H1 (cell line): ENCODE results near the gene GLRB. TPM values are rescaled to one million over a fixed set of nuclear protein-coding genes. Genes with fewer than 3 reads are reported as not detected.

Experiments
- ATF2 ChIP-seq: IDR thresholded peaks from 2 replicates; pipeline ENCODE4 v1.6.1; 2012; ENCODE audit warnings: low read length, inconsistent platforms
- BACH1 ChIP-seq: IDR thresholded peaks from 2 replicates; pipeline ENCODE4 v1.6.1; 2012; ENCODE audit warnings: low read length, improper control_type of control experiment
- CTCF ChIP-seq, 3 experiments: IDR thresholded peaks; 1 replicate in 2 of 3; 2 replicates in 1 of 3; pipeline versions ENCODE4 v1.5.1 to v1.6.1; 2011; ENCODE audit warnings: low read length in 3 of 3, mild to moderate bottlenecking in 3 of 3, inconsistent platforms in 2 of 3, low read depth in 1 of 3, moderate library complexity in 1 of 3; ENCODE audit not compliant: insufficient read depth in 1 of 3; ENCODE audit errors: control extremely low read depth in 1 of 3
- EP300 ChIP-seq, 2 experiments: IDR thresholded peaks; 1 replicate in 1 of 2; 2 replicates in 1 of 2; pipeline ENCODE4 v1.6.1; 2011 to 2012; ENCODE audit warnings: low read depth in 2 of 2, low read length in 2 of 2, mild to moderate bottlenecking in 2 of 2, borderline replicate concordance in 1 of 2, inconsistent platforms in 1 of 2, moderate library complexity in 1 of 2
- HDAC6 ChIP-seq: IDR thresholded peaks from one replicate; pipeline ENCODE4 v1.7.1; 2012; ENCODE audit warnings: low read depth, mild to moderate bottlenecking, inconsistent platforms, low read length, moderate library complexity
- SP2 ChIP-seq: IDR thresholded peaks from 2 replicates; pipeline ENCODE4 v1.6.1; 2012; ENCODE audit warnings: mild to moderate bottlenecking, low read length, inconsistent platforms
- TAF1 ChIP-seq: IDR thresholded peaks from 2 replicates; pipeline ENCODE4 v1.6.1; 2011; ENCODE audit warnings: mild to moderate bottlenecking, low read depth, low read length
- TBP ChIP-seq: IDR thresholded peaks from 2 replicates; pipeline ENCODE4 v1.6.1; 2011; ENCODE audit warnings: low read depth, low read length, improper control_type of control experiment
- USF2 ChIP-seq: IDR thresholded peaks from 2 replicates; pipeline ENCODE4 v1.6.1; 2011; ENCODE audit warnings: low read length, improper control_type of control experiment
- polyA plus RNA-seq, 7 experiments: library from polyadenylated mRNA; depleted of rRNA in 3 of 7; stranded (reverse) in 5 of 7; unstranded in 2 of 7; fragments of >200 nt in 5 of 7; fragments of 200-250 nt in 2 of 7; gene quantifications; 1 replicate in 5 of 7; 2 replicates in 1 of 7; 4 replicates in 1 of 7; pipeline versions ENCODE4 v1.2.1 to v1.2.3, GENCODE V29; 2011 to 2013; ENCODE audit warnings: missing spikeins in 2 of 7, mixed read lengths in 2 of 7
- total RNA-seq: library from RNA; stranded (reverse); fragmentation: NEBNext Ultra II Directional; extraction: Animal tissue kit (Norgen Biotek cat#: 25700); gene quantifications from 2 replicates; pipeline ENCODE4 v1.2.1, GENCODE V29; 2021

Gene GLRB
- total and polyA plus RNA-seq, 2 of the 8 experiments (the other 6 are each of a cell fraction or from before 2014, with no cell fraction given): 0.33 to 1.1 TPM

- TF ChIP-seq USF2: no peak
- TF ChIP-seq ATF2: no peak
- TF ChIP-seq SP2: no peak
- no peak for TF ChIP-seq TAF1
- no peak for TF ChIP-seq CTCF (IDR thresholded peaks at IDR 0.05; ENCODE audit: control extremely low read depth in 1 of 3, insufficient read depth in 1 of 3, low read depth in 1 of 3, low read length in 3 of 3)
- no peak for TF ChIP-seq BACH1
- TF ChIP-seq EP300 (IDR thresholded peaks at IDR 0.05; ENCODE audit: borderline replicate concordance in 1 of 2, low read depth in 2 of 2, low read length in 2 of 2): no peak
- TF ChIP-seq HDAC6: no peak
- TF ChIP-seq TBP: no peak
- TF ChIP-seq, all 59 proteins: peak for 0
Observed at GRCh38 chr4:157040405-157040804, 35.5 kb upstream of the GLRB start (continued).
